Measurements from ENCODE around the gene BANF2. TPM values are rescaled to one million over a fixed set of nuclear protein-coding genes. Genes with fewer than 3 reads are reported as not detected.

Gene BANF2
- total and polyA plus RNA-seq, 4 donors, result not detected

- H3K27me3 ChIP-seq (ENCODE audit: control insufficient read depth in 4 of 4, insufficient read depth in 4 of 4, low read length in 3 of 4), result no peaks in the 10 kb centered on the region
- TF ChIP-seq NR2F2 (IDR thresholded peaks at IDR 0.05), result no peak
- TF ChIP-seq ZBTB33 (IDR thresholded peaks at IDR 0.05), result no peak
- TF ChIP-seq HNF4A (conservative IDR thresholded peaks at IDR 0.05), result no peak
- TF ChIP-seq FOXA2 (IDR thresholded peaks at IDR 0.05), result no peak
Measured at GRCh38 chr20:17712201-17712600, 12.4 kb downstream of the BANF2 start.

GRCh38 chr20:17712708-17713107, 12.9 kb downstream of the BANF2 start:
- no peak for DNase-seq (ENCODE audit: low spot score)

More at GRCh38 chr20:17712201-17712600, 12.4 kb downstream of the BANF2 start:
- Histone ChIP-seq H3K4me1 (ENCODE audit: control insufficient read depth in 4 of 4, insufficient read depth in 4 of 4, low read length in 3 of 4) (peaks cover 3 to 21% (median 9%) of the 10 kb centered on the region in 4 donors), H3K4me3 (ENCODE audit: low read depth in 1 of 3, low read length in 3 of 3) (no peak overlapping the region), H3K9ac (ENCODE audit: low read depth in 1 of 2, low read length in 2 of 2) (no peak overlapping the region), H3K9me3 (ENCODE audit: control insufficient read depth in 4 of 4, low read length in 3 of 4) (no peaks in the 10 kb centered on the region), H3K27ac (ENCODE audit: low read depth in 1 of 2, low read length in 2 of 2) (no peak overlapping the region), H3K36me3 (ENCODE audit: control insufficient read depth in 4 of 4, insufficient read depth in 3 of 4, low read depth in 1 of 4, low read length in 3 of 4) (no peaks in the 10 kb centered on the region)
- WGBS, result 93% methylated on average over 4 of the region's 4 CpGs
- DNase-seq (ENCODE audit: low spot score), result no peak

GRCh38 chr20:17714597-17714996, 14.8 kb downstream of the BANF2 start:
- Histone ChIP-seq H3K4me1 (ENCODE audit: control insufficient read depth in 4 of 4, insufficient read depth in 4 of 4, low read length in 3 of 4) (peaks cover 3 to 15% (median 9%) of the 10 kb centered on the region in 4 donors), H3K4me3 (ENCODE audit: low read depth in 1 of 3, low read length in 3 of 3) (no peak overlapping the region), H3K27ac (ENCODE audit: low read depth in 1 of 2, low read length in 2 of 2) (no peak overlapping the region), H3K9me3 (ENCODE audit: control insufficient read depth in 4 of 4, low read length in 3 of 4) (no peaks in the 10 kb centered on the region), H3K27me3 (ENCODE audit: control insufficient read depth in 4 of 4, insufficient read depth in 4 of 4, low read length in 3 of 4) (no peaks in the 10 kb centered on the region), H3K9ac (ENCODE audit: low read depth in 1 of 2, low read length in 2 of 2) (no peak overlapping the region), H3K36me3 (ENCODE audit: control insufficient read depth in 4 of 4, insufficient read depth in 3 of 4, low read depth in 1 of 4, low read length in 3 of 4) (no peaks in the 10 kb centered on the region)
- DNase-seq (ENCODE audit: low spot score), result no peak
- TF ChIP-seq ATF3 (IDR thresholded peaks at IDR 0.05) (no peak), MAX (IDR thresholded peaks at IDR 0.05) (no peak), FOXA1 (IDR thresholded peaks at IDR 0.05) (no peak), YY1 (IDR thresholded peaks at IDR 0.05) (no peak), GABPA (IDR thresholded peaks at IDR 0.05 in 1 of 2, conservative IDR thresholded peaks at IDR 0.05 in 1 of 2) (no peak), EGR1 (IDR thresholded peaks at IDR 0.05; ENCODE audit: low read depth in 2 of 2) (no peak), CTCF (IDR thresholded peaks at IDR 0.05; ENCODE audit: low read depth, low read length, missing input control) (no peak), FOXA2 (IDR thresholded peaks at IDR 0.05) (no peak), REST (IDR thresholded peaks at IDR 0.05) (no peak), TAF1 (conservative IDR thresholded peaks at IDR 0.05) (no peak), NR2F2 (IDR thresholded peaks at IDR 0.05) (no peak), JUND (IDR thresholded peaks at IDR 0.05) (no peak), SP1 (IDR thresholded peaks at IDR 0.05) (no peak), HNF4G (IDR thresholded peaks at IDR 0.05) (no peak), RAD21 (IDR thresholded peaks at IDR 0.05) (no peak), HNF4A (conservative IDR thresholded peaks at IDR 0.05) (no peak), ZBTB33 (IDR thresholded peaks at IDR 0.05) (no peak)
- 88% methylated on average over 1 of the region's 1 CpG for WGBS

More at GRCh38 chr20:17712708-17713107, 12.9 kb downstream of the BANF2 start:
- no peak for TF ChIP-seq FOXA1 (IDR thresholded peaks at IDR 0.05)
- TF ChIP-seq ATF3 (IDR thresholded peaks at IDR 0.05), result no peak
- H3K27me3 ChIP-seq (ENCODE audit: control insufficient read depth in 4 of 4, insufficient read depth in 4 of 4, low read length in 3 of 4), result no peaks in the 10 kb centered on the region
- WGBS, result 91% methylated on average over 6 of the region's 6 CpGs
- H3K4me1 ChIP-seq (ENCODE audit: control insufficient read depth in 4 of 4, insufficient read depth in 4 of 4, low read length in 3 of 4), result peaks cover 3 to 21% (median 9%) of the 10 kb centered on the region in 4 donors
- no peak overlapping the region for H3K9ac ChIP-seq (ENCODE audit: low read depth in 1 of 2, low read length in 2 of 2)
- no peak overlapping the region for H3K27ac ChIP-seq (ENCODE audit: low read depth in 1 of 2, low read length in 2 of 2)
- no peaks in the 10 kb centered on the region for H3K36me3 ChIP-seq (ENCODE audit: control insufficient read depth in 4 of 4, insufficient read depth in 3 of 4, low read depth in 1 of 4, low read length in 3 of 4)
- no peaks in the 10 kb centered on the region for H3K9me3 ChIP-seq (ENCODE audit: control insufficient read depth in 4 of 4, low read length in 3 of 4)
- H3K4me3 ChIP-seq (ENCODE audit: low read depth in 1 of 3, low read length in 3 of 3), result no peak overlapping the region

Data from liver (tissue), 9 donors.